Amygdala (tissue), 56 donors: ENCODE data around the gene IGFN1.
A peak's percentile ranks its signal among the peaks of the same experiment; 100 is the strongest.

ENCODE experiments used
- DNase-seq, 56 donors: peaks; one replicate each; lab custom pipeline; 2025; lab: John Stamatoyannopoulos, UW

The IGFN1 gene

DNA sequence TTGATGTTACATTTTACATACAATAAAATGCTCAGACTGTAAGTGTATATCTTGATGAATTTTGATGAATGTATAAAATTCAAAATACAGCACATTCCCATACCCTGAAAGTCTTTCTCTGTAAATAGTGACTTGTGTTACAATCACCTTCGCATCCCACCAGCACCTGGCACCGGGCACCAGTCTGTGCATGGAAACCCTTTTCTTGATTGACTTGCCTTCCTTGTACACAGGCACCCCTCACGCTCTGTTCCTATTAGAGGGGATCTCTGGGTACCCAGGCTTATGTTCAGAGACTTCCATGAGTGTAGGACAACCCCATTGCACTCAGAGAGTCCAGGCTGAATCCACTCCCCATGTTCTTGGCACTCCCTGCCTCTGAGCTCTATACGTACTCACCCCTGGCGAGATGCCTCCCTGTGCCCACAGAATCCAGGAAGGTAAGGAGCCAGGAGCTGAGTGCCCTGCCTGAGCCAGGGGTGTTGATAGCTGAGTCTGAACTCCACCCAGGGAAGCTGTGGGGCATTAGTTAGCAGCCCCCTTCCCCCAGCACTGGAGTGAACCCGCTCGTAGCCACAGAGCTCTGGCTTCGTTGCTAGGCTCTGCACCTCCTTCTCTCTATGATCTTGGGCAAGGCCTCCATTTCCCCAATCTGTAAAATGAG, 70.2 kb downstream of the IGFN1 start:
- no peak for DNase-seq

DNA sequence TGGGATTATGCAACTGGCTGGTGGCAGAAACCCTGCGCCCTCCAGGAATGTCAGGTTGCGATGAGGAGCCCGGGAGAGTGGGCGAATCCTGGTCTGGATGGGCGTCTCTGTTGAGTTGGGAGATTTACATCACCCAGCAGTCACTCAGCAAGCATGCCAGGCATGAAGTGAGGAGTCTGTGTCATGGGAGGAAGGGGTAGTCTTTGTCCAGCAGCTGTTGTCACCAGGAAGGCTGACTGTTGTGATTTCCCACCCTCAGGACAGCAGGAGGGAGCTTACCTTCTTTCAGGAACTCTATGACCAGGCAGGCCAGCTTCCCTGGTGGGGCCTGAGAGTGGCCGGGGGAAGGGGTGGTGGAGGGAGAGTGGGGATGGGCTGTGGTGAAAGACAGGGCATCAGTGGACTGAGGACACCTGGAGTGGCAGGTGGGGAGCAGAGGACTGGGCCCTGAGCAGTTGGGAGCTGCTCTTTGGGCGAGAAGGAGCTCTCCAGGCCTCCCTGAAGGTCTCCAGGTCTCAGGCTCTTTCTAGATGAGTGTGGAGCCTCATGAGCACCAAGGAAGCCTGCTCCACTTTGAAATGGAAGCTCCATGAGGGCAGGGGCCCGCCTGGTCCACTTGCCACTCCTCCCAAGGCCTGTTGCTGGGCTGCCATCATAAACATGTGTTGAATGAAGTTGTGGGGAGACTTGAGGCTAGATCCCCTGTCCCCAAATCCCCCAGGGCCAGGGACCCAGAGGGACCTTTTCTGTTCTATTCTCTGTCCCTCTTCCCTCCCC, 71.3 kb downstream of the IGFN1 start:
- DNase-seq: no peak

DNA sequence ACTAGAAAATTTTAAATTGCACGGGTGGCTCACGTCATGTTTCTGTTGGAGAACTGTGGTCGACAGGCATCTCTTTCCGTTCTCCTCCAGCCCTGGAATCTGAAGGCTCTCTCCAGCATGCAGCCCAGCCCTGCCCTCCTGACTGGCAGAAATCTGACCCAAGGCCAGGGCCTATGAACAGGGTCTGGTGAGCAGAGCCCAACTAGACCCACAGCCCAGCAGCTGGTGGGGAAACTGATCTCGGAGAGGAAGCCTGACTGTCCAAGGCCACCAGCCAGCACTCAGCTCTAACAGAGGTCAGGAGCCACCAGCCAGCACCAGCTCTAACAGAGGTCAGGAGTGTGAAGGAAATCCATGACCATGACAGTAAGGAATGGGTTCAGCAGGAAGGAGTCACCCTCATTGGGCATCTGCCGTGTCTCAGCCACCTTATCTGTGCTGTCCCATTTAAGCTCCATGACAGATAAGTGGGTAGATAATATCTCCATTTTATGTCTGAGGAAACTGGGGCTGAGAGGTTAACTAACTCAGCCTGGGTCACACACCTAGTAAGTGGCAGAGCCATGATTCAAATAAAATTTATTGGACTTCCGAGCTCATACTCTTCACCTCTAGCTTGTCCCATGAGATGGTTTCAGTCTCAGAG, 72.5 kb downstream of the IGFN1 start:
- no peak for DNase-seq

GRCh38 chr1:201264072-201264471, 73.4 kb downstream of the IGFN1 start:
- no peak for DNase-seq

DNA sequence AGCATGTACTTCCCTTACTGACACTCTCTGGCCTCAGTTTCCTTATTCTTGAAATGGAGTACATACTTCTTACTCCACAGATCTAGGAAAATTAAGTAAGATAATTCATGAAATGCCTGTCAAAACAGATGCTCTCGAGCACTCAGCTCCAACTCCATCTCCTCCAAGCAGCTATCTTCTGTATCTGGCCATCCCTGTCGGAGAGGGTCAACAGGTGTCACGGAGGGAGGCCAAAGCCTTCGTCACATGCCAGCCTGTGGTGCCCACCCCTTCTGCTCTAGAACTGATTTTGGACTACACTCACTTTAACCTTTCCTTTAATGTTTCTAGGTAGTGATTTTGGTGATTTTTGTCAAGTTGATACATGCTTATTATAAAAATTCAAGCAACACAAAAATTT, 73.9 kb downstream of the IGFN1 start:
- DNase-seq: no peak

DNA sequence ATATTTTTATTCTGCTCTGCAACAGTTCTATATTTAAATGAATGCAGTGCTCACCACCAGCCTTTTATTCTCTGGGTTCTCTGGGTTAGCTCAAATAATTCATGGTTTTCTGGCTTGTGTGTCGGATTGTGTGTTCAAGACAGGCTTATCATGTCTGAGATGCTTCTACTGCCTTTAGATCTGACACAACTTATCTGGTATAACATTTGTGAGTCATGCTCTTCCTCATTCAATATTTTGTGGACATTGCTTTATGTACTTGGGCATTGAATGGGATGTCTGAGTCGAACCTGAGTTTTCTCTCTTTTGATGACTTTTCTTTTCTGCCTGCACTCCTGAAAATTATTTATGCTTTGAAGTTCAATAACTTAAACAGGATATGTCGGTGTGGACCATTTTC, 75.1 kb downstream of the IGFN1 start:
- DNase-seq: no peak

DNA sequence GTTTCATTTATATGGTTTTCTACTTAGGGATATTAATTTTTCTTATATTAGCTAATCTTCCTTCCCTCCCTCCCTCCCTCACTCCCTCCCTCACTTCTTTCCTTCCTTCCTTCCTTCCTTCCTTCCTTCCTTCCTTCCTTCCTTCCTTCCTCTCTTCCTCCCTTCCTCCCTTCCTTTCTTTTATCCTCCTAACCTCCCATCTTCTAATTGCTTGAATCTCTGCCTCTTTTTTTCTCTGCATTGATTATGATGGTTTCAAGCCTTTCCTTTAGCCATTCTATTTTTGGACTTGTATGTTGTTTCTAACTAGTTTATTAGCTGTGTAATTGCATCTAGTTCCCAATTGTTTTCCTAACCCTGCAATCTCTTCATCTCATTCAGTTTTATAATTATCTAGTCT, 75.7 kb downstream of the IGFN1 start:
- no peak for DNase-seq

- DNase-seq: no peak
Measured at GRCh38 chr1:201266774-201267173, 76.2 kb downstream of the IGFN1 start.

- DNase-seq: no peak
Measured at GRCh38 chr1:201267481-201268229, 77.0 kb downstream of the IGFN1 start.

GRCh38 chr1:201268604-201269151, 78.1 kb downstream of the IGFN1 start:
- DNase-seq: peak in 1 of 56 donors; percentile 38

GRCh38 chr1:201269281-201269680, 78.7 kb downstream of the IGFN1 start:
- DNase-seq: no peak

DNA sequence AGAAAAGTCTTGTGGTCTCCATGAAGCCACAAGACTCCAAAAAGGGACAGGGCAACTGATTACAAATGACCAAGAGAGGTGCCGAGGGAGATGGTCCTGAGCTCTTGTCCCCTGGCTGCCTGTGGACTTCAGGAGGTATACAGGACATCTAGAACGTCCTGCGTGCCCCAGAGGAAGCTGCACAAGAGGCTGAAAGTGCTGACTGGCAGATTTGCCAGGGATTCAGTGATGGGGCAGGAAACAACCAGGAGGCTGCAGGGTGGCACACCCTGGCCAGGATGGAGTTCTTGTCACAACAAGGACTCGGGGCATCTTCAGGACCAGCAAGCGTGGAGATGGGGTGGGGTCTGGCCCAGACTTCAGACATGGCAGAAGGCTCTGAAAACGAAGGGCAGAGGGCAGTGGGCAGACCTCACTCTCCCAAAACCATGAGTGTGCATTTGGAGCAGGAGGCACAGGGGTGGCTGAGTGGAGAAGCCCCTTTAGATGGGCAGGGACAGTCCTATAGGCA, 79.3 kb downstream of the IGFN1 start:
- DNase-seq: no peak

DNA sequence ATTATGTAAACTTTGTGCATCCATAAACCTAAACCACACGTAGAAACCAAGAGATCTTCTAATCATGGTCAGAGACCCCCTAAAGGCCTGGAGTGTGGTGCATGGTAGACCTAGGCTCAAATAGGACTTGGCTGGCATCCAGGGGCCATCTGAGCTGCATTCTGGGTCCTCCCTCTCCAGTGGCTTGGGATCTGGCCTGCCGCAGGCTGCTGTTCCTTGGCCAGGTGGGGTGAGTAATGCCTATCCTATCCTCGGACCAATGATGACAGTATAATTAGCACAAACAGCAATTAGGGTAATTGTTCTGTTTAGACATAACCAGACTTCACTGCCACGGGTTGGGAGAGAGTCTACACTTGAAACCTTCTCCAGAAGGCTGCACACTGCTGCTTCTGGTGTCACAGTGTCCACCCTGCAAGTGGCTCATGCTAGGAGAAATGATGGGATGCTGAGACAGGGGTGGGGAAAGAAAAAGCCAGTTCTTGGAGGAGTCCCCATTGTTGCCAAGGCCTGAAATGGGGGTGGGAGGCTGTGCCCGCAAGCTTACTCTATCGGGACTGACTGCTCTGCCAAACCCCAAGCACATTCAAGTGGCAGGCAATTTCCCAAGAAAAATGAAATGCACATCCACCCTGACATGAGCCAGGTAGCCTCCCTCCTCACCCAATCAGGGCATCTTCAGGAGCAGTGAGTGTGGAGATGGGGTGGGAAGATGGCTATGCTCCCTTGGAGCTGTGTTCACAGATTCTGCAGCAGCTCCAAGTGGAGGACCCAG, 80.2 kb downstream of the IGFN1 start:
- no peak for DNase-seq

DNA sequence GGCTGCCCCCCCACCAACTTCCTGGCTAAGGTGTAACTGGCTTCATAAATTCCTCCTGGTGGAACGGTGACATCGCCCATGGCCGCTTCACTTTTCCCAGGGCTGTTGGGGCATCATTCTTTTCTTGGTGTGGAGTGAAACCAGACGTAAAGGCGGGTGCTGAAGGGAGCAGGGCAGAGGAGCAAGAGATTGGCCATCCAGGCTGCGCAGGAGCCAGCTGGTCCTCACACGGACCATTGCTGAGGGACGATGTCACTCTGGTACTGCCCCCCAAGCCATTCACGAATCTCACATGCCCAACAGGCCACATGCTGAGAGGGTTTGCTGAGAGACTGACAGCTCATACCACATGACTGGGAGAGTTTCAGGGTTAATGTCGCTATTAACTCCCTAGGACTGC, 82.2 kb downstream of the IGFN1 start:
- no peak for DNase-seq

- no peak for DNase-seq
Measured at GRCh38 chr1:201274616-201275252, 84.1 kb downstream of the IGFN1 start.

GRCh38 chr1:201275253-201275666, 84.6 kb downstream of the IGFN1 start:
- DNase-seq: no peak

GRCh38 chr1:201276891-201277290, 86.3 kb downstream of the IGFN1 start:
- DNase-seq: no peak

- DNase-seq: no peak
Measured at GRCh38 chr1:201277441-201277840, 86.8 kb downstream of the IGFN1 start.
